Colonic mucosa (tissue), 4 donors: Measurements from ENCODE around the gene SHC3. TPM values are rescaled to one million over a fixed set of nuclear protein-coding genes. Genes with fewer than 3 reads are reported as not detected.

Experiments used
- DNase-seq: peaks from one replicate; pipeline ENCODE4 v3.0.0-alpha.2; 2020
- H3K27ac ChIP-seq: fragments of 200-600 bp; one replicate; pipeline ENCODE4 v1.8.0; 2021
- H3K27me3 ChIP-seq: fragments of 200-600 bp; one replicate; pipeline ENCODE4 v1.8.0; 2021
- H3K36me3 ChIP-seq: fragments of 200-600 bp; one replicate; pipeline ENCODE4 v1.8.0; 2021
- H3K4me1 ChIP-seq: fragments of 200-600 bp; one replicate; pipeline ENCODE4 v1.8.0; 2021; ENCODE audit warnings: mild to moderate bottlenecking
- H3K4me3 ChIP-seq: fragments of 200-600 bp; one replicate; pipeline ENCODE4 v1.8.0; 2021
- H3K9ac ChIP-seq, 2 donors: one replicate each; pipeline ENCODE4 v1.7.0; 2013; ENCODE audit warnings: control low read depth in 2 of 2, low read depth in 2 of 2, low read length in 2 of 2
- H3K9me3 ChIP-seq: fragments of 200-600 bp; one replicate; pipeline ENCODE4 v1.8.0; 2021
- intact Hi-C: fragments of 100-400 bp; cut with DNase I; formaldehyde crosslinking; loops from one replicate; pipeline ENCODE4 v1.14.1; 2022
- total RNA-seq, 2 donors: library from RNA; stranded (reverse); fragmentation: NEBNext Ultra II Directional in 1 of 2; extraction: Animal tissue kit (Norgen Biotek cat#: 25700) in 1 of 2; gene quantifications; one replicate each; pipeline ENCODE4 v1.2.1, GENCODE V29; 2021
- TF ChIP-seq, protein P1 (sequence below): fragments of 200-600 bp; IDR thresholded peaks from one replicate; pipeline ENCODE4 v1.8.0; 2022; ENCODE audit warnings: antibody characterized with exemption, mild to moderate bottlenecking
- donor health status: healthy.
- donor health status: DM: no; HTN: no; CAD: no.
- donor health status: DM: no; HTN: no; CAD: no.

SHC3 gene
- total RNA-seq, 2 donors from 2014 or later, result 0.32 to 0.58 TPM

DNA sequence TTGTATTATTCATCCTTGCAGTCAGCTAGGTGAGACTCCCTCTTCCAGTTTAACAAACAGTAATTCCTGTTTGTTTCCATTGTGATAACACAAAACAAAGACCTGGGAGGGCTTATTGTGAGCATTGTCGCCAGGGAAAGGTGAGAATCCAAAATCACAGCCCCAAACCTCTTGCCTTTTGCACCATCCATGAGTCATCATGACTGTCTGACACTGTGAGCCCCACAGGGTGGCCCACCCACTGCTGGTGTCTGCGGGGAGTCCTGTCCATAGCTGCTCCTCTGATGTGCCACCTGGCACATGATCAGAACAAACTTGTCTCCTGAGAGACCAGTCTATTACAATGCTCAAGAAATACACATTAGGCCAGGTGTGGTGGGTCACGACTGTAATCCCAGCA, 221.1 kb downstream of the SHC3 start:
- no peak for DNase-seq
- no peaks in the 10 kb centered on the region for H3K27me3 ChIP-seq
- no peak overlapping the region for H3K4me3 ChIP-seq
- no peaks in the 10 kb centered on the region for H3K9me3 ChIP-seq
- no peaks in the 10 kb centered on the region for H3K4me1 ChIP-seq
- H3K36me3 ChIP-seq, result no peaks in the 10 kb centered on the region
- H3K27ac ChIP-seq, result no peak overlapping the region
- TF ChIP-seq, protein P1, sequence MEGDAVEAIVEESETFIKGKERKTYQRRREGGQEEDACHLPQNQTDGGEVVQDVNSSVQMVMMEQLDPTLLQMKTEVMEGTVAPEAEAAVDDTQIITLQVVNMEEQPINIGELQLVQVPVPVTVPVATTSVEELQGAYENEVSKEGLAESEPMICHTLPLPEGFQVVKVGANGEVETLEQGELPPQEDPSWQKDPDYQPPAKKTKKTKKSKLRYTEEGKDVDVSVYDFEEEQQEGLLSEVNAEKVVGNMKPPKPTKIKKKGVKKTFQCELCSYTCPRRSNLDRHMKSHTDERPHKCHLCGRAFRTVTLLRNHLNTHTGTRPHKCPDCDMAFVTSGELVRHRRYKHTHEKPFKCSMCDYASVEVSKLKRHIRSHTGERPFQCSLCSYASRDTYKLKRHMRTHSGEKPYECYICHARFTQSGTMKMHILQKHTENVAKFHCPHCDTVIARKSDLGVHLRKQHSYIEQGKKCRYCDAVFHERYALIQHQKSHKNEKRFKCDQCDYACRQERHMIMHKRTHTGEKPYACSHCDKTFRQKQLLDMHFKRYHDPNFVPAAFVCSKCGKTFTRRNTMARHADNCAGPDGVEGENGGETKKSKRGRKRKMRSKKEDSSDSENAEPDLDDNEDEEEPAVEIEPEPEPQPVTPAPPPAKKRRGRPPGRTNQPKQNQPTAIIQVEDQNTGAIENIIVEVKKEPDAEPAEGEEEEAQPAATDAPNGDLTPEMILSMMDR, result no peak
- intact Hi-C loops, result no loop called here
- H3K9ac ChIP-seq, result no peak overlapping the region

Other genes starting within 250 kb of the SHC3 start
- gene S1PR3, start 187.3 kb downstream of the SHC3 start, total RNA-seq, result 1 to 10 TPM in 1 of 2 donors, under 1 TPM in 1; 0.67 to 3.2 TPM
- gene CKS2, start 132.4 kb upstream of the SHC3 start, total RNA-seq, result 100 to 1,000 TPM in 1 of 2 donors, 10 to 100 TPM in 1; 42.4 to 134 TPM
- gene SECISBP2, start 139.7 kb upstream of the SHC3 start, total RNA-seq, result 10 to 100 TPM; 37.6 to 42.2 TPM